CMK (cell line): ENCODE data around the gene PLVAP.

ENCODE experiments used
- DNase-seq: peaks from one replicate; pipeline ENCODE4 v3.0.0-alpha.2; 2010; ENCODE audit warnings: low read depth

Gene PLVAP

GRCh38 chr19:17333611-17334413, 43.3 kb downstream of the PLVAP start:
- no peak for DNase-seq

GRCh38 chr19:17332677-17333581, 44.2 kb downstream of the PLVAP start:
- DNase-seq: peak; percentile 94

GRCh38 chr19:17332360-17332676, 44.8 kb downstream of the PLVAP start:
- DNase-seq: no peak

GRCh38 chr19:17331045-17331558, 46.0 kb downstream of the PLVAP start:
- no peak for DNase-seq

- no peak for DNase-seq
These were observed 46.7 kb downstream of the PLVAP start for GRCh38 chr19:17330262-17331044.

GRCh38 chr19:17329366-17330261, 47.5 kb downstream of the PLVAP start:
- DNase-seq: no peak

- DNase-seq: no peak
These were observed 48.4 kb downstream of the PLVAP start for GRCh38 chr19:17328517-17329365.

GRCh38 chr19:17327654-17328516, 49.3 kb downstream of the PLVAP start:
- no peak for DNase-seq

GRCh38 chr19:17327068-17327653, 50.0 kb downstream of the PLVAP start:
- DNase-seq: no peak

- DNase-seq: no peak
These were observed 50.6 kb downstream of the PLVAP start for GRCh38 chr19:17326595-17326966.

- no peak for DNase-seq
These were observed 51.1 kb downstream of the PLVAP start for GRCh38 chr19:17325881-17326594.

GRCh38 chr19:17325133-17325532, 52.0 kb downstream of the PLVAP start:
- no peak for DNase-seq

- no peak for DNase-seq
These were observed 52.6 kb downstream of the PLVAP start for GRCh38 chr19:17324357-17325114.

GRCh38 chr19:17323964-17324332, 53.2 kb downstream of the PLVAP start:
- DNase-seq: no peak

- no peak for DNase-seq
These were observed 53.7 kb downstream of the PLVAP start for GRCh38 chr19:17323300-17323963.

- no peak for DNase-seq
These were observed 54.3 kb downstream of the PLVAP start for GRCh38 chr19:17322854-17323253.
